Measurements from ENCODE around the gene TCAP.

The TCAP gene

GRCh38 chr17:39674702-39675389, 9.7 kb downstream of the TCAP start:
- no peak for FAIRE-seq

GRCh38 chr17:39675390-39676082, 10.4 kb downstream of the TCAP start:
- no peak for TF ChIP-seq CTCF (IDR thresholded peaks at IDR 0.05; ENCODE audit: insufficient read depth, missing control alignments)
- DNase-seq (ENCODE audit: insufficient read length, low spot score) (no peak), FAIRE-seq (no peak)

More at GRCh38 chr17:39674702-39675389, 9.7 kb downstream of the TCAP start:
- DNase-seq (ENCODE audit: insufficient read length, low spot score), result no peak
- no peak for TF ChIP-seq CTCF (IDR thresholded peaks at IDR 0.05; ENCODE audit: insufficient read depth, missing control alignments)

GRCh38 chr17:39676198-39676819, 11.2 kb downstream of the TCAP start:
- TF ChIP-seq CTCF (IDR thresholded peaks at IDR 0.05; ENCODE audit: insufficient read depth, missing control alignments), result no peak
- DNase-seq (ENCODE audit: insufficient read length, low spot score), result no peak
- FAIRE-seq, result no peak

- DNase-seq (ENCODE audit: insufficient read length, low spot score) (no peak), FAIRE-seq (no peak)
- TF ChIP-seq CTCF (IDR thresholded peaks at IDR 0.05; ENCODE audit: insufficient read depth, missing control alignments), result no peak
Observed at GRCh38 chr17:39677072-39677471, 11.9 kb downstream of the TCAP start.

GRCh38 chr17:39677542-39678339, 12.6 kb downstream of the TCAP start:
- no peak for FAIRE-seq
- no peak for TF ChIP-seq CTCF (IDR thresholded peaks at IDR 0.05; ENCODE audit: insufficient read depth, missing control alignments)
- no peak for DNase-seq (ENCODE audit: insufficient read length, low spot score)

- no peak for FAIRE-seq
Observed at GRCh38 chr17:39678340-39679116, 13.4 kb downstream of the TCAP start.

More at GRCh38 chr17:39678340-39679116, 13.4 kb downstream of the TCAP start:
- no peak for TF ChIP-seq CTCF (IDR thresholded peaks at IDR 0.05; ENCODE audit: insufficient read depth, missing control alignments)
- DNase-seq (ENCODE audit: insufficient read length, low spot score), result no peak
